Measurements from ENCODE around the gene AP2M1.
"Not testable (repeated sequence)": the region's sequence is repeated elsewhere in the genome, so short reads cannot be mapped to it uniquely, and the experiment has no call there.

Gene AP2M1

DNA sequence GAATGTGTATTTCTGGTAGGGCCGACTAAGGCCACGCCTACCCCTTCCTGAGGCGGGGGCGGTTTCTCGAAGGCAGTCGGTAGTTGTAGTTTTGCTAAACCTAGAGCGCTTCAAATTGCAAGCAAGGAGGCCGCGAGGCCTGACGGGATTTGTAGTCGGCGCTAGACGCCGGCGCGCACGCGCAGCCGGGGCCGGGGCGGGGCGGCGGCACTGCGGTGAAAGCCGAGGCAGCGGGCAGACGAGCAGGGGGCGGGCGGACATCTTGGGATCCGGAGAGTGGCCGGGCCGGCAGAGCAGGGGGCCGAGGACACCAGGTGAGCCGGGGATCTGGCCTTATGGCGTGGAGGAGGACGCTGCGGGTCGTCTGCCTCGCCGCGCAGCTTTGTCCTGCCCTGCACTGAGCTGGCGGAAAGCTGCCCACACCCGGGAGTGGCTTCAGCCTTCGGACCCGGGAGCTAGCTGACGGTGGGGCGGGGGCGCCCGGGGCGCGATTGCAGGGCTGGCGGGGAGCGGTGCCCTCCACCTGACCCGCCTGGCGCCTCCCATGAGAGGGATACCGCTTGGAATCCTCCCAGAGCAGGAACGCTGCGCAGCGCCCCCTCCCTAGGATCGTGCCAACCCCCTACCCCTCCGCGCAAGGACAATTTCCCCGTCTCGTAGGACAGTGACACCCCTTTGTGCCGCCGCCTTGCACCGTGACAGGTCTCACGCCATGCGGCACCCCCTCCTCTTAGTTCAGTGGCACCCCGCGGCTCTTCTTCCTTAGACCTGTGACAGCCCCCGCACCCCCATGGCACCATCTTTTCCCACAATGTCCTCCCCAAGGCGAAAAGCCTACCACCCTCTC lies at the start of gene AP2M1:
AP2M1 (plus strand) TSS at position 210 of the 847 bp plus-strand sequence. CDS start 2,139 bp downstream, outside the sequence.
- peak; percentile 90 to 97 for DNase-seq

DNA sequence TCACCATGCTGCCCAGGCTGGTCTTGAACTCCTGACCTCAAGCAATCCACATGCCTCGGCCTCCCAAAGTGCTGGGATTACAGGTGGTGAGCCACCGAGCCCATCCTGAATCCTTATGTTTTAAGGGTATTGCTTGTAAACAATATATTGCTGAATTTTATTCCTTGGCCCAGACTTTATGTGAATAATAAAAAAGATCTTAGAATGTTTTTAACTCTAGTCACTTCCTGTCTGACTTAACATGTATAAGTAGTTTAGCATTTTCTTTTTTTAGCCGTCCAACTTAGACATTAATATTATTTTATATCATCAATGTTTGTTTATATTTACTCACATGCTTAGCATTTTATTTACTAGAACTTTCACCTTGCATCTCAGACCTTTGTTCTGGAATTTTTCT lies 48.6 kb upstream of the AP2M1 start:
- DNase-seq, result no peak

DNA sequence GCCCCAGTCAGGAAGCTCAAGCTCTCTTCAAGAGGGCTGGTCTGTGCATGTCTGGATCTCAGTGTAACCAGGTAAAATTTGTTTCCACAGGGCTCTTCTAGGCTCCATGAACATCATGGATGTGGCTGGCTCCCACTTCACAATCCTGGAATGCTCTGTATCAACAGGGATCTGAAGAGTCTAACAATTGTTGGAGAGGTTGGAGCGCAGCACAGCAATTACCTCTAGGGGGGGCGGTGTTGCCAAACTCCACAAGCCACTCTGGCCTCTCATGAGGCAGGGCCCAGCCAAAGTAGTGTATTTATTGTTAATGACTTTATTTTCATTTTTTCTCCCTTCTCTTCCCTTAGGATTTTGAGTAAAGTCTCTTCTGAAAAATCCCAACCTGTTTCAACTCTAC lies 45.6 kb upstream of the AP2M1 start:
- no peak for DNase-seq

DNA sequence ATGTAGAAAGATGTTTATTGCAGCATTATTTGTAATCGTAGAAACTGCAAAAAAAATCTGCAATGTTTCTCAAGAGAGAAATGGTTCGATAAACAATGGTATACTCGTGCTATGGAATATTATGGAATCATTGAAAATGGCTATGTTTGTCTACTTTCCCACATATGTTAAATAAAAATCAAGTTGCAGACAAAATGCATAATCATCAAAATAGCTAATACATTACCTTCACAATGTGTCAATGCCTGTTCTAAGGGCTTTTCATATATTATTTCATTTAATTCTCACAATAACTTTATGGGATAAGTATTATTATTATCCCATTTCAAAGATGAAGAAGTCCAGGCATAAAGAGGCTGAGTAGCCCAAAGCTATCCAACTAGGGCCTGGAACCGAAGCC lies 41.7 kb upstream of the AP2M1 start:
- no peak for DNase-seq

DNA sequence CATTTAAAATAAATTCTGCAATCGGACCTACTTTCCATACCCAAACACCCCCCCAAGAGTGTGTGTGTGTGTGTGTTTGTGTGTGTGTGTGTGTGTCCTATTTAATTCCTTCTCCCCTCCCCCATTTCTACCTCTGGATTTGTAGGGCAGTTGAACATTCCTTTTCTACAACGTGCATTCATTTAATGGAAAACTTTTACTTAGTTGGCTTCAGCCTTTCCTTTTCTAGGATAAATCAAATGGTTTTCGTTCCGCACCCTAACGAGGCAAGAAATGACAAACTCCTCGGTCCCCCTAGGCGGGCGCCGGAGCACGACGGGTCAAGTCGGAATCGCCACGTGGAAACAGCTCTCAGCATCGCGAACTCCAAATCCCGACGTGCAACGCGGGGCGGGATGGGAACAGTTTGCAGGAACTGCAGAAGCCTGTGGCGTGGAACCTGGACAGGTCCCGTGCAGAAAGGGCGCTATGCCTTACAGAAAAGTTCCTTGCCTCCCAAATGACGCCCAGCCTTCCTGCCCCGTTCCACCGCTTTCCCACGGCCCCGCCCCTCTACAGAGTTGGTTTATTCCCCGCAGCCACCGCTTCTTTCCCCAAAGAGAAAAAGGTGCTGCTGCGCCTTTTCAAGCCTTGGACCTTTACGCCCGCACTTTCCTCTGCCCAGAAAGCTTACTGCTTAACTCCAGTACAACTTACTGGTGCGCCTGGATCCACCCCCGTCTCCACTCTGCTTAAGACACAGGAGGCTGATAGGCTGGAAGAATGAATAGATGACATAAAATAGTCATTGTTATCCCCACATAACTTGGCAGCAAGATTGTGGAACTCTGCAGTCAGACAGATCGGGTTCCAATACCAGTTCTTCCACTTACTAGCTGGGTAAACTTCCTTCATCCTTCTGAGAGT lies 40.6 kb upstream of the AP2M1 start:
- peak; percentile 41 to 47 for DNase-seq

DNA sequence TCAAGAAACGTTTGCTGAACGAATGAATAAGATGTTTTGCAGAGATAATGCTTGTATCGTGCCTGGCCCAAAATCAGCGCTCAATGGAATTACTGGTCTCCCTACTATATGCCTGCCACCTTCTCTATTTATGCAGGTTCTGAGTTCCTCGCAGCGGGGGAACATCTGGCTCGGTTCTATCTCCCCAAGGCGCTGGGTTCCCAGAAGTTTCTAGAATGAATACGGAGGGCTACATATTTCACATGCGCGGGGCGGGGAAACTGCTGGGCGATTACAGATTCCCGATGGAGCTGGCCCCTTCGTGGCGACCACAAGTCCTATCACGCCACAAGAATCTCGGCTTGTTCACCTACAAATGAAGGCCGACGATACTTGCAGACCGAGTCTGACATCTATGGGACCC lies 39.9 kb upstream of the AP2M1 start:
- no peak for DNase-seq

DNA sequence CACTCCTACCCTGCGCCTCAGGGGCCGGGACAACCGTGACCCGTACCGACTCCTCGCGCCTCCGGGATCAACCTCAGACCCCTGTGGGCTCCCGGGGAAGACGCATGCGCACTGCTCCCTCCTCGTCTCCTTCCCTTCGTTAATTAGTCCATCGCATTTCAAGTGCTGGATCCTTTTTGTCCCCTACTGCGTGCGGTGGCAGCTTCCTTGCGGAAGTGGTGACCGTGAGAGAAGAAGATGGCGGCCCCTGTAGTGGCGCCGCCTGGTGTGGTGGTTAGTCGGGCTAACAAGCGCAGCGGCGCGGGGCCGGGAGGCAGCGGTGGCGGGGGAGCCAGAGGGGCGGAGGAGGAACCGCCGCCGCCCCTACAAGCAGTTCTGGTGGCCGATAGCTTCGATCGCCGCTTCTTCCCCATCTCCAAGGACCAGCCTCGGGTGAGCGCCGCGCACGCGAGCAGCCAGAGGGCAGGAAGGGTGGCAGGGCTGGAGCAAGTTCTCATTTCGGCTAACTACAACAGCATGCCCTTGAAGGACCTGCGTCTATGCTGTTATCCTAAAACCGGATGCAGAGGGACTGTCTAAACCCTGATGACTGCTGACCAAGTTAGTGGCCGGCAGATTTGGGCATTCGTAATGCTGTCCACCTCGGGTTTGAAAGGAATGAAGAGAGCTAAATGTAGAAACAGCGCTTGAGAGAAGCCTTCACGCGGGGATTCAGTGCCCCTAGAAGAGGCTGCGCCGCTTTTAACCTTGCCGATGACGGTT lies 39.3 kb upstream of the AP2M1 start, which contains the start of gene EIF2B5:
EIF2B5 (plus strand) TSS at position 210 of the 762 bp plus-strand sequence; CDS start at position 238, 28 bp downstream.
- peak; percentile 82 for DNase-seq

DNA sequence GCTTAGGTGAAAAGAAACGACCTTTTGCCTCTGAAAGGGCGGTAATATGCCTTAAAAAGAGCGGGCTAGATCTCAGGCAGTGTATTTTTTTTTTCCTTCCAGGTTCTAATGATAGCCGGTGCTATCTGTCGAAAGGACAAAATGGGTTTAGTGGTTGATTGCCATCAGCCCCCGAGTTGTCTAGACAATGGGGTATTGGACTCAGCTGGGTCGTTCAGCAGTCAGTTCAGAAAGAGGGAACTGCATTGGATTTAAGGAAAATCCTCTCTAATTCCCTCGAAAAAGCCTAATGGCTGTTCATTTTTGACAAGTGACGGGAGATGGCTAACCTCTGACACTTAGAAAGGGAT lies 38.8 kb upstream of the AP2M1 start:
- no peak for DNase-seq

DNA sequence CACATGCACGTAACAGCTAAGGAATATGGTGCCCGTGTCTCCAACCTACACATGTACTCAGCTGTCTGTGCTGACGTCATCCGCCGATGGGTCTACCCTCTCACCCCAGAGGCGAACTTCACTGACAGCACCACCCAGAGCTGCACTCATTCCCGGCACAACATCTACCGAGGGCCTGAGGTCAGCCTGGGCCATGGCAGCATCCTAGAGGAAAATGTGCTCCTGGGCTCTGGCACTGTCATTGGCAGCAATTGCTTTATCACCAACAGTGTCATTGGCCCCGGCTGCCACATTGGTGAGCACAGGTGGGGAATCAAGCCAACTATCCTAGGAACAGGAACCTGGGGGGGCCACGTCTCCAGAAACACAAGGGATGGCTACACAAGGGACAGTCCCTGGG lies 34.2 kb upstream of the AP2M1 start:
- DNase-seq, result no peak

DNA sequence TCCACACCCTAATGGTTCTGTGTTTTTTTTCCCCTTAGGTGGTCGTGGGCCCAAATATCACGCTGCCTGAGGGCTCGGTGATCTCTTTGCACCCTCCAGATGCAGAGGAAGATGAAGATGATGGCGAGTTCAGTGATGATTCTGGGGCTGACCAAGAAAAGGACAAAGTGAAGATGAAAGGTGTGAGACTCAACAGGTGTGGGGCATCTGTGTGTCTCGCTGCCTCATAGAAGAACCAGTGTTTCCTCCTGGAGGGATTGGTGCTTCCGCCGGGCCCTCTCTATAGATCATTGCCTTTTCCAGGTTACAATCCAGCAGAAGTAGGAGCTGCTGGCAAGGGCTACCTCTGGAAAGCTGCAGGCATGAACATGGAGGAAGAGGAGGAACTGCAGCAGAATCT lies 32.5 kb upstream of the AP2M1 start:
- no peak for DNase-seq

DNA sequence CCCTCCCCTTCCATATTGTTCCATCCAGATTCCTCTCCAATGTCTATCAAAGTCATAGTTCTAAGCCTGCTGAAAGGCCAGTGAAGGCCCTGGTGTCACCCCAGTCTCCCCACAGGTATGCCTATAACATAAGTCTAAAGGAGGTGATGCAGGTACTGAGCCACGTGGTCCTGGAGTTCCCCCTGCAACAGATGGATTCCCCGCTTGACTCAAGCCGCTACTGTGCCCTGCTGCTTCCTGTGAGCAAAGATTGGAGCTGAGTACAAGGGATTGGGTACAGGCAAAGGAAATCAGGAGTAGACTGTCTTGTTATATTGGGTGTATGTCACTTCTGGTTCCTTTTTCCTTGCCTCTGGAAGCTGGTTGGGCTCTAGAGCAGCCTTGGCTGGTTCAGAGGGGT lies 31.3 kb upstream of the AP2M1 start:
- DNase-seq, result no peak

DNA sequence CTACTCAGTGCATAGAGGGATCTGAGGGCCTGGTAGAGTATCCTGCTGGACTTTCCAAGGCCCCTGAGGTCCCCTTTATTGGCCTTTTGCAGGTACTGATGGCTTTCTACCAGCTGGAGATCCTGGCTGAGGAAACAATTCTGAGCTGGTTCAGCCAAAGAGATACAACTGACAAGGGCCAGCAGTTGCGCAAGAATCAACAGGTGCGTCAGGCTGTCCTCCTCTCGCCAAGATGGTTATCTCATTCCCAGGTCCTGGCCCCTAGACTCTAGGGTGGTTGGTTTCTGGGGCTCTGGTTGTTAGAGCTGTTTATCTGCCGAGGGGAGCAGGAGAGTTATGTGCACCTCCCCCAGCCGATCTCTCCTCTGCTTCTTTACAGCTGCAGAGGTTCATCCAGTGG lies 30.1 kb upstream of the AP2M1 start:
- DNase-seq, result no peak

DNA sequence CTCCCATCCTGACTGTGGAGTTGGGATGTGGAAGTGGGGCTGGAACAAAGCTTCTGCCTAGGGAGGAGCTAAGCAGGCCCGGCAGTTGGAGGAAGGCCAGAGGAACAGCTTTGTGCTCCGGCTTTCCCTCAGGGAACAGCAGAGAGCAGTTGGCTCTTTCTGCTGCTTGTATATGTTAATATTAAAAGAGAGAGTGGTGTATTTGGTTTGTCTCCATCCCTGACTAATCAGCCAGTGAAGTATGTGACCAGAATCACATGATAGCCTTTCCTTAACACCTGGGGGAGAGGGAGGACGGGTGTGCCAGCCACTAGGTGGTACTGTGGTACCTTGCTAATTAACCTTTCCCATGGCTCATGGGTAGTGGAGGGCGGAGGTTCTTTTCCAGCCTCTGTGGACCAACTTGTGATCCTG lies 29.5 kb upstream of the AP2M1 start:
- DNase-seq, result no peak

DNA sequence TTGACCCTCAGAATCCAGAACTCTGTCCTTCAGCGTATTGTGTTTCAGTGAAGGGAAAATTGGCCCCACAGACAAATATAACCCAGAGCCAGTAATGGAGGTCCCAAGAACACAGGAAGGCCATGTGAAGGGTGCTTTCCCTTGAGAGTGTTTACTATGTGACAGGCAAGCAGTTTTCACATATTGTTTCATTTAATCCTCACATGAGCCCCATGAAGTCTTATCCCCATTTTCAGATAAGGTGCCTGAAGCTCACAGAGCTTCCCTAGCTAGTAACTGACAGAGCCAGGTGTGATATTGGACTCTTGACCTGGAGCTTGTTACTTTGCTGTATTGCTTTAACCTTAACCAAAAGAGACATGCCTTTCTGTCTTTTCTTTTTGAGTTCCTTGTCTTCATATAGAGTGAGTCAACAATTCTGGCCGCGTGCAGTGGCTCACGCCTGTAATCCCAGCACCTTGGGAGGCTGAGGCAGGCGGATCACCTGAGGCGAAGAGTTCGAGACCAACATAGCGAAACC lies 28.8 kb upstream of the AP2M1 start:
- no peak for DNase-seq

DNA sequence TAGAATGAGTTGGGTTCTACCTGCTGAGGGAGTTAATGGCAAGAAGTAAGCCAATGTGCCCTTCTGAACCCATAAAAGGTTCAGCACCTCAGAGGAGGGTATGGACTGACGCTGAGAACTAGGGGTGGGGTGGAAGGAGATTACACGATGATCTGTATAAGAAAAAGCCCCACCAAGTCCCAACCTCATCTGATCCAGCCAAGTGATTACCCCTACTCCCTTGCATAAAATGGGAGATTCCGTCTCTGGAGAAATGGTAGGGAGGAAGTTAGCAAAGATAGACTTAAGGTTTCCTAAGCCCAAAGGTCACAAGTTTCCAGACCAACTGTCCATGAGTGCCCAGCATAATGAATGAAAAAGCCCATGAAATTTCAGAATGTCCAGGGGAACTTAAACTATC lies 26.6 kb upstream of the AP2M1 start:
- no peak for DNase-seq

DNA sequence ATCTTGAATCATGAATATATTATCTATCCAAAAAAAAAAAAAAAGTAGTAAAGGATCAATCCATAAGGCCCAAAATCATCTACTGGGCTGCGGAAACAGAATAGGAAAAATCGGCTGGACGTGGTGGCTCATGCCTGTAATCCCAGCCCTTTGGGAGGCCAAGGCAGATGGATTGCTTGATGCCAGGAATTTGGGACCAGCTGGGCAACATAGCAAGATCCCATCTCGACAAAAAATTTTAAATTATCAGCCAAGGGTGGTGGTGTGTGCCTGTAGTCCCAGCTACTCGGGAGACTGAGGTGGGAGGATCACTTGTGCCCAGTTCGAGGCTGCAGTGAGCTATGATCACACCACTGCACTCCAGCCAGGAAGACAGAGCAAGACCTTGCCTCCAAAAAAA lies 25.5 kb upstream of the AP2M1 start:
- no peak for DNase-seq

DNA sequence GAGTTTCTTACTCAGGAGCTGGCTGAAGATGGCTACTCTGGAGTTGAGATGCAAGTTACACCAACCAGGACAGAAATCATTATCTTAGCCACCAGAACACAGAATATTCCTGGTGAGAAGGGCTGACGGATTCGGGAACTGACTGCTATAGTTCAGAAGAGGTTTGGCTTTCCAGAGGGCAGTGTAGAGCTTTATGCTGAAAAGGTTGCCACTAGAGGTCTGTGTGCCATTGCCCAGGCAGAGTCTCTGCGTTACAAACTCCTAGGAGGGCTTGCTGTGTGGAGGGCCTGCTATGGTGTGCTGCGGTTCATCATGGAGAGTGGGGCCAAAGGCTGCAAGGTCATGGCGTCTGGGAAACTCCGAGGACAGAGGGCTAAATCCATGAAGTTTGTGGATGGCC lies 24.9 kb upstream of the AP2M1 start:
- DNase-seq, result not testable (repeated sequence)

DNA sequence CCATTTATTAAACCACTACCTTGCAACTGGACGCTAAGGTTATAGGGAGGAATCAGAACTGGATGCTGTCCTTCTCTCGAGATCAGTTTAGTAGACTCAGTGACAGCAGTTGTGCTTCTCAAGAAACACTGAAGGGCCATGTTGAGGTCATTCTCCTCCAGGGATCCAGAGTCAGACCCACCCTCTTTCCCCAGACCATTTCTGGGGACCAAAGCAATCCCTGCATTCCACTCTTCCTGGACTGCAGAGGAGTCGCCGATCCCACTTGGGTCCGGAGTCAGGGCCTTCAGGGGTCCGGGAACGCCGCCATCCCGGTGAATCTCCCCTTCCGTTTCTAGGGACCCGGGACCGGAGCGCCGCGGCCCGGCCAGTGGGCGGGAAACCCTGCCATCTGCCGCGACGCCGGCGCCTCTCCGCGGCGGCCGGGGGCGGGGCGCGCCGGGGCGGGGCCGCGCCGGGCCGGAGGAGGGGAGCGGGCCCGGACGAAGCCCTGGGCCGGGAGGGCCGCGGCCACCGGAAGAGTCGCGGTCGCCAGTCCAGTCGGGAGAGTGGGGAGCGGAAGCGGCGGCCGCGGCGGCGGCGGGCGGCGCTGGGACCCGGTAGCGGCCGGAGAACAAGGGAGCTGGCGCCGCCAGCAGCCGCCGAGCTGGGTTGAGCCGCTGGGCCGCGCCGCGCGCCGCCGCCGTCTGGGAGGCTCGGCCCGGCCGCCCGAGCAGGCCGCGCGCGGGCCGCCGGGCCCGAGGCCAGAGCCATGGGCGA lies 19.6 kb upstream of the AP2M1 start, which contains the start of gene DVL3:
DVL3 (plus strand) TSS at position 493 of the 759 bp plus-strand sequence; CDS start at position 752, 259 bp downstream.
- peak in 1 of 2 experiments; percentile 35 for DNase-seq

DNA sequence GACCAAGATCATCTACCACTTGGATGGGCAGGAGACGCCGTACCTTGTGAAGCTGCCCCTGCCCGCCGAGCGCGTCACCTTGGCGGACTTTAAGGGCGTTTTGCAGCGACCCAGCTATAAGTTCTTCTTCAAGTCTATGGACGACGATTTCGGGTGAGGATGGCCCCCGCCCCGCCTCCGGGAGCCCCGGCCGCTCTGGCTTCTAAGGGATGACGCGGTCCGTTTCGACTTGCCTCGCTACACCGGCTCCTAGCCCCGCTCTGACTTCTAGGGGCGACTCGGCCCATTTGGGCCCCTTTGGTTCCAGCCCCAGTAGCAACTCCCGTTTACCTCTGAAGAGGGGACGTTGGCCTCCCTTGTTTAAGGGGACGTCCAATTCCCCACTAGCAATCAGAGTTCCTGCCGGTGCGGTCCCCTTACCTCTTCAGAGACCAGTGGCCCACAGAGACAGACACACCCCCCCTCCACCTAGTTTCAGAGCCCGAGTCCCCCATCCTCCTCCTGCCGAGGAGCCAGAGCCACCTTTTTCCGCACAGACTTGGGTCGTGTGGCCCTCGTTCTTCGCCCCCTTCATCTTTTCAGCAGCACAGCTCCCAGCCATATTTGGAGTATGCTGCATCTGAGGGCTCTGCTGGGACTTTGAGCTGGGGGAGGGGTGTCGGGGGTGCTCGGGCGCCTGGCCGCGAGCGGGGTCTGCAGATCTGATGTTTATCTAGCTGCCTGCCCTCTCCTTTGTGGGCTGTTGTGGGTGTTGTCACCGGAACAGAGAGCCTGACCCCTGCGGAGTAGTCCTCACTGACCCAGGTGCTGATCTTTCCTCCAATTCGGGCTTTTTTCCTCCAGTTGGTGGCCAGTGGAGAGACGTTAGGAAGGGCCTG lies 18.8 kb upstream of the AP2M1 start:
- no peak for DNase-seq

DNA sequence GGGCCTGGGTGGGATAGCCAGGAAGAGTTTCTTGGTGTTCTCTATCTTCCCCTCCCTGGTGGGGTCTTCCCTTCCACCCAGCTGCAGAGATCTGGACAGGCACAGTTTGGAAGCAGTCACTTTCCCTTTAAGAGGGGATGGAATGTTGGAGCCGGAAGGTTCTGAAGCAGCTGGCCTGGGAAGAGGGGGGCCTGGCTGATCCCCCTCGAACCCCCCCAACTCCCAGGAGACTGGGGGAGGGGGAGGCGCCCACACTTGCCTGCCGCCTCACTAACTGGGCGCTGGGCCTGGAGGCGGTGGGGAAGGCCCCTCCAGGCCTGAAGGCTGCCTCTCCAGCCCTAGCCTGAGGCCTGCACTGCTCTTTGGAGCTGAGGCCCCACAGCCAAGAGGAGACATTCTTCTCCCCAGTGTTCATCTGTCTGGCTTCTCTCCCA lies 18.1 kb upstream of the AP2M1 start:
- DNase-seq, result no peak

DNA sequence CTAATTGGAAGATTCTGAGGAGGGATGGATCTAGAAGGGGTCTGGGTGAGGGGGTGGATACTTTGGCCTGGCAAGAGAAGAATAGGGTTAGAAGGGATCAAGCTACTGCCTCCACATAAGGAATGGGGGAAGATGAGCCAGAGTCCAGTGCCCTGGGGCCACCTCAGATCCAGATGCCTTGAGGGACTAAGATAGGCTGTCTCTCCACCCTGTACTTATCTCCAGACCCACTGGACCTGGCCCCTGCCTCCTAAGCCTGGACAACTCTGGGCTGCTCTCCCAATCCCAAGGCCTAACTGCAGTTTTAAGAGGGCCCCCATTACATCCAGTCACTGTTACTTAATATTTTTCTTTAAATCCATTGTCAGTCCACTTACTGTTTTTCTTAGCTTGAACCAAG lies 17.4 kb upstream of the AP2M1 start:
- DNase-seq, result no peak

All from NCI-H187 (cell line).